Loucy (cell line): Measurements from ENCODE around the gene CETP.

ENCODE experiments used
- EZH2phosphoT487 ChIP-seq: fragments of 200-600 bp; IDR thresholded peaks from 2 replicates; pipeline ENCODE4 v1.6.1; 2018; ENCODE audit warnings: antibody characterized with exemption, mild to moderate bottlenecking, moderate library complexity, borderline replicate concordance
- TF ChIP-seq, protein P1 (sequence below): fragments of 200-600 bp; sonication (generic); conservative IDR thresholded peaks from 2 replicates; pipeline ENCODE4 v1.5.1; 2014; ENCODE audit warnings: mild to moderate bottlenecking, antibody characterized with exemption, low read length

DNA sequence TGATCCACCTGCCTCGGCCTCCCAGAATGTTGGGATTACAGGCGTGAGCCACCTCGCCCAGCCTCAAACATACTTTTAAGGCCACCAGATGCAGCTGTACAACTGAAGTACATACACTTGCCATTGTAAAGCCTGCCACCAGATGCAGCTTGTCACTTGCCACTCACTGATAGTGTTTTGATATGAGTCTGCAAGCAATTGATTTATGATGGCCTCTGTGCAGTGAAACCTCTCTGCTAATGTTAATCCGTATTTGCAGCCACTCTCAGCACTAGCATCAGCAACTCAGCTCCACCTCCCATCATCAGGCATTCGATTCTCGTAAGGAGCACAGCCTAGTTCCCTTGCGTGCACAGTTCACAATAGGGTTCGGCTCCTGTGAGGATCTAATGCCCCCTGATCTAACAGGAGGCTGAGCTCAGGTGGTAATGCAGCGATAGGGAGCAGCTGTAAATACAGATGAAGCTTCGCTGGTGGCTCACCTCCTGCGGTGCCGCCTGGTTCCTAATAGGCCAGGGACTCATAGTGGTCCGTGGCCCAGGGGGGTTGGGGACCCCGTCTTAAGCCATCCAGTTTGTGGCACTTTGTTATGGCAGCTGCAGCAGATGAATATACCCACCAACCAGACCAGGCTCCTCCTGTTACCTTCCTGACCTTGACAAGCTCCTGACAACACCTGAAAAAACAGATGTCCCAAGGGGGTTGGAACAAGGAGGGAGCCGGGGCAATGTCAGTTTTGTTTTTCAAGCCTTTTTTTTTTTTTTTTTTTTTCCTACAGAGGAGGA, 31.1 kb upstream of the CETP start:
- TF ChIP-seq, protein P1, sequence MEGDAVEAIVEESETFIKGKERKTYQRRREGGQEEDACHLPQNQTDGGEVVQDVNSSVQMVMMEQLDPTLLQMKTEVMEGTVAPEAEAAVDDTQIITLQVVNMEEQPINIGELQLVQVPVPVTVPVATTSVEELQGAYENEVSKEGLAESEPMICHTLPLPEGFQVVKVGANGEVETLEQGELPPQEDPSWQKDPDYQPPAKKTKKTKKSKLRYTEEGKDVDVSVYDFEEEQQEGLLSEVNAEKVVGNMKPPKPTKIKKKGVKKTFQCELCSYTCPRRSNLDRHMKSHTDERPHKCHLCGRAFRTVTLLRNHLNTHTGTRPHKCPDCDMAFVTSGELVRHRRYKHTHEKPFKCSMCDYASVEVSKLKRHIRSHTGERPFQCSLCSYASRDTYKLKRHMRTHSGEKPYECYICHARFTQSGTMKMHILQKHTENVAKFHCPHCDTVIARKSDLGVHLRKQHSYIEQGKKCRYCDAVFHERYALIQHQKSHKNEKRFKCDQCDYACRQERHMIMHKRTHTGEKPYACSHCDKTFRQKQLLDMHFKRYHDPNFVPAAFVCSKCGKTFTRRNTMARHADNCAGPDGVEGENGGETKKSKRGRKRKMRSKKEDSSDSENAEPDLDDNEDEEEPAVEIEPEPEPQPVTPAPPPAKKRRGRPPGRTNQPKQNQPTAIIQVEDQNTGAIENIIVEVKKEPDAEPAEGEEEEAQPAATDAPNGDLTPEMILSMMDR = no peak
- TF ChIP-seq EZH2phosphoT487 = no peak
